Left ventricle myocardium inferior (tissue), 1 donor: Measurements from ENCODE around the gene GPR179. TPM values are rescaled to one million over a fixed set of nuclear protein-coding genes. Genes with fewer than 3 reads are reported as not detected.

Experiments
- DNase-seq: peaks from one replicate; pipeline ENCODE4 v3.0.0-alpha.2; 2020
- H3K27ac ChIP-seq: fragments of 200-600 bp; replicated peaks from 2 replicates; pipeline ENCODE4 v1.8.0; 2021
- H3K27me3 ChIP-seq: fragments of 200-600 bp; 2 replicates; pipeline ENCODE4 v1.8.0; 2021; ENCODE audit warnings: low read depth
- H3K36me3 ChIP-seq: fragments of 200-600 bp; 2 replicates; pipeline ENCODE4 v1.8.0; 2021
- H3K4me1 ChIP-seq: fragments of 200-600 bp; 2 replicates; pipeline ENCODE4 v1.8.0; 2021
- H3K4me3 ChIP-seq: fragments of 200-600 bp; 2 replicates; pipeline ENCODE4 v1.8.0; 2021; ENCODE audit warnings: mild to moderate bottlenecking, moderate library complexity
- H3K9me3 ChIP-seq: fragments of 200-600 bp; replicated peaks from 2 replicates; pipeline ENCODE4 v1.8.0; 2021
- CTCF ChIP-seq: fragments of 200-600 bp; IDR thresholded peaks from 2 replicates; pipeline ENCODE4 v1.8.0; 2021; ENCODE audit warnings: antibody characterized with exemption, mild to moderate bottlenecking, borderline replicate concordance
- intact Hi-C: fragments of 100-400 bp; cut with micrococcal nuclease; formaldehyde crosslinking; loops from one replicate; pipeline ENCODE4 v1.11.0; 2022
- total RNA-seq: library from RNA; stranded (reverse); fragmentation: NEBNext Ultra II Directional; extraction: Animal tissue kit (Norgen Biotek cat#: 25700); gene quantifications from one replicate; pipeline ENCODE4 v1.2.1, GENCODE V29; 2021
- donor health status: DM: no; HTN: yes; CAD: no; lungs with severe emphysema.

The GPR179 gene
- total RNA-seq, 1 donor from 2014 or later: 0.05 TPM

GRCh38 chr17:38363016-38363415, 19.3 kb upstream of the GPR179 start:
- intact Hi-C loops: no loop called here
- peaks cover 36% of the 10 kb centered on the region for H3K4me1 ChIP-seq
- H3K27me3 ChIP-seq: no peaks in the 10 kb centered on the region
- no peak for DNase-seq
- no peaks in the 10 kb centered on the region for H3K9me3 ChIP-seq
- no peak for TF ChIP-seq CTCF
- H3K36me3 ChIP-seq: peaks cover 49% of the 10 kb centered on the region
- no peak overlapping the region for H3K27ac ChIP-seq
- H3K4me3 ChIP-seq: no peak overlapping the region

- H3K4me3 ChIP-seq: no peak overlapping the region
- intact Hi-C loops: no loop called here
- no peaks in the 10 kb centered on the region for H3K9me3 ChIP-seq
- H3K36me3 ChIP-seq: peaks cover 39% of the 10 kb centered on the region
- H3K27me3 ChIP-seq: no peaks in the 10 kb centered on the region
- no peak overlapping the region for H3K27ac ChIP-seq
- TF ChIP-seq CTCF: no peak
- peaks cover 47% of the 10 kb centered on the region for H3K4me1 ChIP-seq
- no peak for DNase-seq
Observed at GRCh38 chr17:38361694-38362465, 18.1 kb upstream of the GPR179 start.

- peaks cover 14% of the 10 kb centered on the region for H3K36me3 ChIP-seq
- H3K9me3 ChIP-seq: no peaks in the 10 kb centered on the region
- no peak overlapping the region for H3K4me3 ChIP-seq
- peaks cover 76% of the 10 kb centered on the region for H3K4me1 ChIP-seq
- H3K27me3 ChIP-seq: no peaks in the 10 kb centered on the region
- no peak for TF ChIP-seq CTCF
- H3K27ac ChIP-seq: peak overlapping the region; percentile 44
- no peak for DNase-seq
- intact Hi-C loops: no loop called here
Observed at GRCh38 chr17:38358586-38359513, 15.1 kb upstream of the GPR179 start.

GRCh38 chr17:38357486-38358123, 13.8 kb upstream of the GPR179 start:
- Histone ChIP-seq H3K27ac (peak overlapping the region; percentile 49), H3K4me1 (peaks cover 83% of the 10 kb centered on the region)
- intact Hi-C loops: no loop called here

More at GRCh38 chr17:38357486-38358123, 13.8 kb upstream of the GPR179 start:
- no peak for TF ChIP-seq CTCF
- DNase-seq: no peak
- Histone ChIP-seq H3K4me3 (no peak overlapping the region), H3K27me3 (no peaks in the 10 kb centered on the region), H3K36me3 (peaks cover 6% of the 10 kb centered on the region), H3K9me3 (no peaks in the 10 kb centered on the region)
